HEK293T (cell line): ENCODE results near the gene ANO3.

ENCODE experiments used
- ARNT ChIP-seq: fragments of 450-650 bp; IDR thresholded peaks from 2 replicates; pipeline ENCODE4 v1.6.1; 2017; ENCODE audit warnings: mild to moderate bottlenecking
- CTBP1 ChIP-seq: fragments of 450-650 bp; IDR thresholded peaks from 2 replicates; pipeline ENCODE4 v1.6.1; 2016; ENCODE audit warnings: borderline replicate concordance
- ELF4 ChIP-seq: fragments of 450-650 bp; IDR thresholded peaks from 2 replicates; pipeline ENCODE4 v1.6.1; 2017; ENCODE audit warnings: antibody characterized with exemption
- FOXM1 ChIP-seq: fragments of 450-650 bp; IDR thresholded peaks from 2 replicates; pipeline ENCODE4 v1.6.1; 2017; ENCODE audit warnings: mild to moderate bottlenecking, borderline replicate concordance

DNA sequence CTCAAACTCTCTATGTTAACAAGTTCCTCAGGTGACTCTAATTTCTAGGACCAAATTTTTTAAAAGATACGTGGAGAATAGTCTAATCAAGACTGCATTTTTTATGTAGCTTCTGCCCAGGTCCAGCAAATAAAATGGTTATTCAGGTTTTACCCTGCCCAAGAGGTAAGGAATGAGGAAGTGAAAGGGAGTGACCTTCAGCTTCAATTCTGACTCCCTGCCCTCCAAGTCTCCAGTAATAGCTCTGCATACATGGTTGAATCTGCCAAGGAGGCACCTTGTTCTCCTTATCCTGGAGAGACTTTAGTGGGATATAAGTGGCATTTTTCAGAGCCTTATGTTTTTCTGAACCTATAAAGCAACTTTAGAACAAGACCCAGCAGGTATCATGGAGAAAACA lies 224.7 kb downstream of the ANO3 start:
- TF ChIP-seq ELF4 (no peak), ARNT (no peak), FOXM1 (no peak), CTBP1 (no peak)
